ENCODE data around the gene CXorf38. TPM values are rescaled to one million over a fixed set of nuclear protein-coding genes. Genes with fewer than 3 reads are reported as not detected.

Gene CXorf38
- total RNA-seq, 1 experiment from 2014 or later = 10.5 TPM

DNA sequence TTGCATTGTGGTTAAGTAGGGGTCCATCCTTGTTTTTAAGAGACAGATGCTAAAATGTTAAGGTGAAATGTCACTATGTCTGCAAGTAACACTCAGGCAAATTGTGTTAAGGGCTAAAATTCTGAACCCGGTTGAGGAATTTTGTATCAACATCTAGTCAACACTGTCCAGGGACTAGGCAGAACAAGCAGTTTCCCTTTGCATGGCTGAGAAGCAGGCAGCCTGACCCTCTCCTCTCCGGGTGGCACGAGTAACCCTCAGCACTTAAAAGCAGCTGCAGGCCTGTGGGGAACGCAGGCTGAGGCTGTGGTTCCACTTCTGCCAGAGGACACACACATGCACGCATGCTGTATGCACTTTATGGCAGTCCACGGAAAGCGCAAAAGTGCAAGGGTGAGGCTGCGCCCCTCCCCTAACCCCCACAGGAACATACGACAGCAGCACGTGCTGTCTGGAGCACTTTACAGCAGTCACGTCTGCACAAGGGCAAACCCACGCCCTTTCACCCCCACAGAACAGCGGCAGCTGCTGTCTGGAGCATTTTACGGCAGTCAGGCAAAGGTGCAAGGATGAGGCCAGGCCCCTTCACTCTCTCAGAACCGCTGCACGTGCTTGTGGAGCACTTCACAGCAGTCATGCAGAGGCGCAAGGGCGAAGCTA lies 24.8 kb downstream of the CXorf38 start:
- H3K4me1 Mint-ChIP-seq = peaks cover 0 to 8% of the 10 kb centered on the region in 2 experiments; a peak in 1 of 4 replicates
- no CpG with 5 or more reads among the region's 18 CpGs for WGBS (ENCODE audit: extremely low coverage, insufficient read length, low lambda C conversion rate)

More for the DNA sequence above, 24.8 kb downstream of the CXorf38 start:
- no peaks in the 10 kb centered on the region for H4K20me1 ChIP-seq (ENCODE audit: control insufficient read depth, insufficient read depth, insufficient read length)
- H2BK5ac ChIP-seq (ENCODE audit: insufficient read length, low read length) = no peak overlapping the region
- no peak overlapping the region for H3K4me2 ChIP-seq (ENCODE audit: insufficient read depth, insufficient read length, low read length)
- no peaks in the 10 kb centered on the region for H3K23me2 ChIP-seq (ENCODE audit: insufficient read length, low read depth, low read length, poor library complexity, severe bottlenecking)
- H3K9ac ChIP-seq (ENCODE audit: extremely low read depth, insufficient read length, low read length) = no peak overlapping the region
- H2BK15ac ChIP-seq (ENCODE audit: low read depth, low read length) = no peak overlapping the region
- no peaks in the 10 kb centered on the region for H3K27me3 ChIP-seq (ENCODE audit: insufficient read depth, low read length)
- no peak overlapping the region for H2BK12ac ChIP-seq (ENCODE audit: insufficient read length, low read depth, low read length)
- no peaks in the 10 kb centered on the region for H3K79me1 ChIP-seq (ENCODE audit: insufficient read depth, low read depth, low read length, poor library complexity, severe bottlenecking)
- no peak overlapping the region for H4K5ac ChIP-seq (ENCODE audit: insufficient read length, low read depth, low read length)
- Mint-ChIP-seq H3K36me3 (ENCODE audit: insufficient read depth in 1 of 3, low read depth in 3 of 3) (peaks cover 0 to 5% (median 3%) of the 10 kb centered on the region in 3 experiments; a peak in 2 of 7 replicates), H3K4me3 (no peak overlapping the region), H3K27me3 (ENCODE audit: low read depth) (no peaks in the 10 kb centered on the region; the same call in none of the 2 replicates), H3K27ac (no peak overlapping the region), H3K9me3 (peaks cover 53 to 57% of the 10 kb centered on the region in 2 experiments)
- no peak overlapping the region for H3K14ac ChIP-seq (ENCODE audit: insufficient read depth, low read length)
- H3K4me1 ChIP-seq (ENCODE audit: insufficient read depth, low read length) = no peaks in the 10 kb centered on the region
- H2BK20ac ChIP-seq (ENCODE audit: low read depth, low read length, poor library complexity, severe bottlenecking) = no peak overlapping the region
- H3T11ph ChIP-seq (ENCODE audit: low read length) = no peak overlapping the region
- TF ChIP-seq, protein P1, sequence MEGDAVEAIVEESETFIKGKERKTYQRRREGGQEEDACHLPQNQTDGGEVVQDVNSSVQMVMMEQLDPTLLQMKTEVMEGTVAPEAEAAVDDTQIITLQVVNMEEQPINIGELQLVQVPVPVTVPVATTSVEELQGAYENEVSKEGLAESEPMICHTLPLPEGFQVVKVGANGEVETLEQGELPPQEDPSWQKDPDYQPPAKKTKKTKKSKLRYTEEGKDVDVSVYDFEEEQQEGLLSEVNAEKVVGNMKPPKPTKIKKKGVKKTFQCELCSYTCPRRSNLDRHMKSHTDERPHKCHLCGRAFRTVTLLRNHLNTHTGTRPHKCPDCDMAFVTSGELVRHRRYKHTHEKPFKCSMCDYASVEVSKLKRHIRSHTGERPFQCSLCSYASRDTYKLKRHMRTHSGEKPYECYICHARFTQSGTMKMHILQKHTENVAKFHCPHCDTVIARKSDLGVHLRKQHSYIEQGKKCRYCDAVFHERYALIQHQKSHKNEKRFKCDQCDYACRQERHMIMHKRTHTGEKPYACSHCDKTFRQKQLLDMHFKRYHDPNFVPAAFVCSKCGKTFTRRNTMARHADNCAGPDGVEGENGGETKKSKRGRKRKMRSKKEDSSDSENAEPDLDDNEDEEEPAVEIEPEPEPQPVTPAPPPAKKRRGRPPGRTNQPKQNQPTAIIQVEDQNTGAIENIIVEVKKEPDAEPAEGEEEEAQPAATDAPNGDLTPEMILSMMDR (conservative IDR thresholded peaks at IDR 0.05) = no peak
- H2AFZ ChIP-seq (ENCODE audit: low read length) = no peak overlapping the region
- DNase-seq = peak; percentile 34
- H3K4ac ChIP-seq (ENCODE audit: low read depth, low read length) = no peak overlapping the region
- H3K23ac ChIP-seq (ENCODE audit: insufficient read length, low read depth, low read length) = no peak overlapping the region
- no peak overlapping the region for H3K56ac ChIP-seq (ENCODE audit: insufficient read length, low read depth, low read length)
- H3K27ac ChIP-seq (ENCODE audit: insufficient read length, low read depth, low read length) = no peak overlapping the region
- H2AK5ac ChIP-seq (ENCODE audit: insufficient read length, low read length) = no peak overlapping the region
- no peak overlapping the region for H4K8ac ChIP-seq (replicated peaks; ENCODE audit: insufficient read length, low read depth, low read length)
- H3K18ac ChIP-seq (ENCODE audit: insufficient read length, low read depth, low read length) = no peak overlapping the region
- H4K91ac ChIP-seq (ENCODE audit: insufficient read length, low read depth, low read length) = no peak overlapping the region
- no peaks in the 10 kb centered on the region for H3K9me3 ChIP-seq (ENCODE audit: control insufficient read depth, low read depth, low read length)
- H2BK120ac ChIP-seq (ENCODE audit: low read depth, low read length, poor library complexity, severe bottlenecking) = no peak overlapping the region
- H3K79me2 ChIP-seq (ENCODE audit: insufficient read depth, low read length) = no peaks in the 10 kb centered on the region
